Dendritic cell treated with granulocyte-macrophage colony-stimulating factor and Interleukin-4, amounts not matched to agents 40 ng/mL and 50 ng/mL, for 4 days (primary cell): Measurements from ENCODE around the gene CAPN13.

Experiments
- H3K27ac Mint-ChIP-seq: one replicate; pipeline ENCODE4 v1.8.0; 2022; ENCODE audit warnings: mild to moderate bottlenecking, mixed read lengths
- H3K27me3 Mint-ChIP-seq: one replicate; pipeline ENCODE4 v1.8.0; 2022; ENCODE audit warnings: mild to moderate bottlenecking, mixed read lengths
- H3K36me3 Mint-ChIP-seq: one replicate; pipeline ENCODE4 v1.8.0; 2022; ENCODE audit warnings: low read depth, mixed read lengths
- H3K4me1 Mint-ChIP-seq: one replicate; pipeline ENCODE4 v1.8.0; 2022; ENCODE audit warnings: low read depth, mixed read lengths
- H3K4me3 Mint-ChIP-seq: one replicate; pipeline ENCODE4 v1.8.0; 2022; ENCODE audit warnings: mild to moderate bottlenecking, moderate library complexity, mixed read lengths
- H3K9me3 Mint-ChIP-seq: one replicate; pipeline ENCODE4 v1.8.0; 2022; ENCODE audit warnings: mixed read lengths
- intact Hi-C: fragments of 100-400 bp; cut with micrococcal nuclease; formaldehyde crosslinking; loops from one replicate; pipeline ENCODE4 v1.15.0; 2022

Gene CAPN13

GRCh38 chr2:30717081-30717650, 90.1 kb downstream of the CAPN13 start:
- intact Hi-C loops, result loop anchor here (10.0 kb wide), 1 partner anchor 78 kb away; no protein-coding TSS in a partner anchor
- no peak overlapping the region for H3K4me3 Mint-ChIP-seq
- H3K36me3 Mint-ChIP-seq, result no peaks in the 10 kb centered on the region
- no peak overlapping the region for H3K27ac Mint-ChIP-seq
- H3K27me3 Mint-ChIP-seq, result peaks cover 11% of the 10 kb centered on the region
- H3K4me1 Mint-ChIP-seq, result peaks cover 17% of the 10 kb centered on the region
- no peaks in the 10 kb centered on the region for H3K9me3 Mint-ChIP-seq

DNA sequence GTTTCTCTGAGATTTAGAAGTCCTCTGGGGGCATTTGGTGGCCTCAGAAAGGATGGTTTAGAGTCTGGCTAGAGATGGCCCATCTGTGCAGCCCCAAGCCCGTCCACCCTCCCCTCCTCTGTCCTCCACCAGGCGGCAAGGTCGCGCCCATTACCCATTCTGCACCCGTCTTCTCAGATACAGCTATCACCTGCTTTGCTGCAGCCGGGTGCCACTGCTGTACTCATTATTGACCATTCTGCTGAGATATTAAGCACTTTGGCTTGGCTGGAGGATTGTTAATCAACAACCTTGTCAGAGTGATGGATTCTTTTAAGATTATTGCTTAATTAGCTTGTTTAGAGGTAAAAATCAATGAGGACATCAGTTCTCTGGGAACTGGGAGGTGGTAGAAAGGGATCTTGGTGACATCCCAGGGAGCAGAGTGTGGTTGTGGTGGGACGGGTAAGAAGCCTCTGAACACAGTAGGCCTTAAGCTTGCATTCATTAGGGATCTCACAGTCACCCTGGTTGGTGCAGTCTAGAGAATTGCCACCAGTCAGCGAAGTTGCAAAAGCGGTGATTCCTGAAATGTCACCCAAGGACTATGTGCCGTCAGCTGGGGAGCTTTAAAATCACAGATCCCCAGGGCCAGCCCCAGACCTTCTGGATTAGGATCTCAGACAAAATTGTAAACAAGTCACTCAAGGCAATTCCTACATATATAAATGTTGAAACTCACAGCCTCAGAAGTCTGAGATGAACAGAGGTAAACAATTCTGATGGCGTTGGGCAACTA, 90.9 kb downstream of the CAPN13 start:
- H3K4me3 Mint-ChIP-seq, result no peak overlapping the region
- peaks cover 9% of the 10 kb centered on the region for H3K27me3 Mint-ChIP-seq
- peaks cover 17% of the 10 kb centered on the region for H3K4me1 Mint-ChIP-seq
- intact Hi-C loops, result loop anchor here (10.0 kb wide), 1 partner anchor 78 kb away; no protein-coding TSS in a partner anchor
- H3K36me3 Mint-ChIP-seq, result no peaks in the 10 kb centered on the region
- no peaks in the 10 kb centered on the region for H3K9me3 Mint-ChIP-seq
- no peak overlapping the region for H3K27ac Mint-ChIP-seq

DNA sequence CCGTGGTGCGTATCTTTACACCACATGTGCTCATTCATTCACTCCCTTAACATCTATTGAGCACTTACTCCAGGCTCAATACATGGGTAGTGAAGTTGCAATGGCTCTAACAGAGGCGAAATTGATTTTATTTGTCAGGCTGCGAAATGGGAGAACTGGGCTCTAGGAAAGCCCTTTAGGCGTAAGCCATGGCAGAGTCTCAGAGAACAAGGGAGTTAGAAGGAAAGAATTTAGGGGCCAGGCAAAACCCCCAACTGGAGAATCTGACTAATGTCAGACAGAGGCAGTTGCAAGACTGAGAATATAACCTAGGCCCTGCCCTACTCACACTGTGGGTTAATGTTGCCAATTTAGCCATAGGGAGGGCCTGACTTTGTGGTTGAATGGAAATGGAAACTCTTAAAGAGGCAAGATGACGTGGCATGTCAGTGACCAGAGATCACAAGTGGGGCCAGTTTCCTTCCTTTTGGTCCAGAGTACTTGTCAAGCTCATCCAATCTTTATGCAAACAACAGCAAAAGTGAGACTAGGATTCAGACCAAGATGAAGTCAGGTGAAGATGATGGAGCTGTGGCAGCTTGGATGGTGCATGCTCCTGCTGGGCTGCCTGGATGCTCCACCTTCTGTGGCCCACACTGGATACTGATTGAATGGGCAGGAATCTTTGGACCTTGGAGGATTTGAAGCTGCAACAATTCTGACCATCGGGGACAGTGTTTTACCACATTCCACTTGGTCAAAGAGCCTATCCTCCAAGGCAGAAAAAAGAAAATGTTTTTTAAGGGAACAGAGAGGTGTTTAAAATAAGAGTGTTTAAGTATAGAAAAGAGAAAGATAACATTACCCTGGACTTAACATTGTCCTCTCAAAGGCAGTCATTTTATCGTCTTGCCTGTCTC, 92.2 kb downstream of the CAPN13 start:
- no peaks in the 10 kb centered on the region for H3K9me3 Mint-ChIP-seq
- peaks cover 17% of the 10 kb centered on the region for H3K4me1 Mint-ChIP-seq
- H3K4me3 Mint-ChIP-seq, result no peak overlapping the region
- intact Hi-C loops, result loop anchor here (1.0 to 10.0 kb wide), 5 partner anchors 80 to 810 kb away; no protein-coding TSS in a partner anchor
- H3K36me3 Mint-ChIP-seq, result no peaks in the 10 kb centered on the region
- H3K27me3 Mint-ChIP-seq, result peaks cover 6% of the 10 kb centered on the region
- H3K27ac Mint-ChIP-seq, result no peak overlapping the region

DNA sequence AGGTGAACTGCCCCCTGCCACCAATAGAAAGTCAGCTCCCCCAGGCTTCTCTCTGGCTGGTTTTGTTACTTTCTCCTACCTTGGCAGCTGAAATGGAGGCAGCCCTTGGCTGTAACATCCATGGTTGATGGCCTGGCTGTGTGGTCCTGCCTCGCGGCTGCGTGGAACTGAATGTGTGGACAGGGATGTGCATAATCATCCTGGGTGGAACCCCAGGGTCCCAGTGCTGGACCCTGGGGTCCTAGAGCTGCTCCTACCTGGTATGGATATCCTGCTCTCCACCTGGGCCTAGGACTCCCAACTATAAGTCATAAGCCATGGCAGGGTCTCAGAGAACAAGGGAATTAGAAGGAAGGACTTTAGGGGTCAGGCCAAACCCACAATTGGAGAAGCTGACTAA, 93.5 kb downstream of the CAPN13 start:
- no peaks in the 10 kb centered on the region for H3K9me3 Mint-ChIP-seq
- H3K4me1 Mint-ChIP-seq, result peaks cover 17% of the 10 kb centered on the region
- H3K27me3 Mint-ChIP-seq, result no peaks in the 10 kb centered on the region
- H3K36me3 Mint-ChIP-seq, result no peaks in the 10 kb centered on the region
- intact Hi-C loops, result loop anchor here (1.0 to 10.0 kb wide), 5 partner anchors 81 to 811 kb away; no protein-coding TSS in a partner anchor
- H3K4me3 Mint-ChIP-seq, result no peak overlapping the region
- H3K27ac Mint-ChIP-seq, result no peak overlapping the region

DNA sequence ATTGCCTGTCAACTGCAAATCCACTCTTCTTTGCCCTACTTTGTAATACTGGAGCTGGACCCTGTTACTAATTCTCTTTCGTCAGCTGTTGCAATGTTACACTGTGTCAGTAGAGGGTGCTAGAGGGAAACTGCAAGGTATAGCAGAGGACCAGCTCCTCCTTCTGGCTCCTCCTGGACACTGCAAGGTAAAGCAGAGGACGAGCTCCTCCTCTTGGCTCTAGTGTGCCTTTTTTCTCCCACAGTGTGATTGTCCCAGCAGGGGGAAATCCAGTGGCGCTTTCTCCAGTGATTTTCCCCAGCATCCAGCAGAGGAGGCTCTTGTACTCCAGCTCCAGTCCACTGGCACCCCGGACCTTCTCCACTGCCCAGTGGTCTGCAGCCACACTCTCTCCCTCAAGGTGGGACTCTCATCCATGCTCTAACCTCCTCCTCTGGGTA, 95.6 kb downstream of the CAPN13 start:
- intact Hi-C loops, result loop anchor here (1.0 to 10.0 kb wide), 2 partner anchors 83 to 546 kb away; no protein-coding TSS in a partner anchor
- no peak overlapping the region for H3K27ac Mint-ChIP-seq
- no peaks in the 10 kb centered on the region for H3K36me3 Mint-ChIP-seq
- H3K4me3 Mint-ChIP-seq, result no peak overlapping the region
- H3K9me3 Mint-ChIP-seq, result no peaks in the 10 kb centered on the region
- peaks cover 17% of the 10 kb centered on the region for H3K4me1 Mint-ChIP-seq
- peaks cover 1% of the 10 kb centered on the region for H3K27me3 Mint-ChIP-seq

- Mint-ChIP-seq H3K27ac (no peak overlapping the region), H3K4me3 (no peak overlapping the region), H3K9me3 (no peaks in the 10 kb centered on the region), H3K27me3 (peaks cover 1% of the 10 kb centered on the region), H3K36me3 (no peaks in the 10 kb centered on the region), H3K4me1 (peaks cover 17% of the 10 kb centered on the region)
- intact Hi-C loops, result loop anchor here (10.0 kb wide), 1 partner anchor 84 kb away; no protein-coding TSS in a partner anchor
These were observed 96.8 kb downstream of the CAPN13 start for GRCh38 chr2:30710461-30710860.

DNA sequence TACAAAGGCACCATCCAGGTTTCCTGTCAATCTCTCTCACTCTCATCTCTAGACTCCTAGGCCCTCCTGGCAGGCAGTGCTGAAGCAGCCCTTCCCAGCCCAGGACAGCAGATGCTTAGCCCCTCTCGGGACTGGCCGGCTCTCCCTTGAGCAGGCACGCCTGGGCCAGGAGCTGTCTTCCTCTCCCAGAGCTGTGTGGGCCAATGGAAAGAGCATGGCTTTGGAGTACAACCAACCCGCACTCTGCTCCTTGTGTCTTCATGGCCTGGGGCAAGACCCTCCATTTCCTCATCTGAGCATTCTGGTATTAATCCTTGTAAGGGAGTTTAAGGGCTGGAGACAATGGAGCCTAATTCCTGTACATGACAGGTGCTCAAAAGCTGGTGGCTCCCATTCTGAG, 97.2 kb downstream of the CAPN13 start:
- Mint-ChIP-seq H3K4me1 (peaks cover 13% of the 10 kb centered on the region), H3K27ac (no peak overlapping the region)
- intact Hi-C loops, result loop anchor here (10.0 kb wide), 1 partner anchor 85 kb away; no protein-coding TSS in a partner anchor

DNA sequence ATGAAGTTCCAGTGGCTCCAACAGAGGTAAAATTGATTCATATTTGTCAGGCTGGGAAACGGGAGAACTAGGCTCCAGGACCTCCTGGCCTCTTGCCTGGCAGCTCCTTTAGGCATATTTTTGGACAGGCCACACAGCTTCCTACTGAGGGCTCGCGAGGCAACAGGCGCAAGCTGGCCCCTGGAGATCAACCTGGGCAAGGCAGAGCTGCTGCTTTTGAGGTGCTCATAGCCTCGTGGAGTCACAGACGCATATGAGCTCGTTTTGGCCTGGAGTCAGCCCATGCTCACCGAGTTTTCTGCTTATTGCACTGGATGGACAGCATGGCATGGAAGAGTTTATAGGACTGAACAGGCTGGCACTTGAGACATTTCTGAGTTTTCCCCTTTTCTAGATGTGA, 97.7 kb downstream of the CAPN13 start:
- no peaks in the 10 kb centered on the region for H3K36me3 Mint-ChIP-seq
- intact Hi-C loops, result no loop called here
- H3K4me3 Mint-ChIP-seq, result no peak overlapping the region
- peaks cover 10% of the 10 kb centered on the region for H3K4me1 Mint-ChIP-seq
- H3K27me3 Mint-ChIP-seq, result peaks cover 1% of the 10 kb centered on the region
- no peaks in the 10 kb centered on the region for H3K9me3 Mint-ChIP-seq
- H3K27ac Mint-ChIP-seq, result no peak overlapping the region

More for the DNA sequence above, 97.2 kb downstream of the CAPN13 start:
- H3K36me3 Mint-ChIP-seq, result no peaks in the 10 kb centered on the region
- H3K9me3 Mint-ChIP-seq, result no peaks in the 10 kb centered on the region
- peaks cover 1% of the 10 kb centered on the region for H3K27me3 Mint-ChIP-seq
- H3K4me3 Mint-ChIP-seq, result no peak overlapping the region

DNA sequence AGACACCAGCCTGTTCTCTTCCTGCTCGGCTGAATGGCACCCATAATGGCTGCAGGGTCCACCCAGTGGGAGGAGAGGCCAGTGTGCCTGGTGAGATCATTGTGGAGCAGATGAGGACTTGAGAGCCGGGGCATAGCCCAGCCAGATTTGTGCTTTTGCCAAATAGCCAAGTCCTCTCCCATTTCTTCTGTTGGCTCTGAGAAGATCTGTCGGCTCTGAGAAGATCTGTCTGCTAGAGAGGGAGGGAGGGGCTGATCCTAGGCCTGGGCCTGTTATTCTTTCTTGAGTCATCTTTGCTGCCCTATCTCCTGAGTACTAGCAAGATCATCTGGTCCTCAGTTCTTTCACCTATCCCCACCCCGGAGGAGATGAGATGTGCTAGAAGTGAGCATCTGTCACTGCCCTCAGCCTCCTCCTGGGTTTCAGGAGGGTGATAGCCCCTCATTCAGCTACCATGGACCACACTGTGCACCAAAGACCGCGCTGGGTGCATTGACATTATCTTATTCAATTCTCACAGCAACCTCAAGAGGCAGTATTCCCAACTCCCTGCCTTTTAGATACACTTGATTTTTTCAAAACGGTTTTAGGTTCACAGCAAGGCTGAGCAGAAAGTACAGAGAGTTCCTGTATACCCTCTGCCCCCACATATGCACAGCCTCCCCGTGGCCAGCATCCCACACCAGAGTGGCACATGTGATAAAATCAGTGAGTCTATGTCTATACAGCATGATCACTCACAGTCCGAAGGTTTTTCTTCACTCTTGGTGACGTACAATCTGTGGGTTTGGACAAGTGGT, 98.6 kb downstream of the CAPN13 start:
- Mint-ChIP-seq H3K27me3 (peaks cover 1% of the 10 kb centered on the region), H3K9me3 (no peaks in the 10 kb centered on the region), H3K27ac (no peak overlapping the region), H3K4me3 (no peak overlapping the region), H3K36me3 (no peaks in the 10 kb centered on the region), H3K4me1 (peaks cover 7% of the 10 kb centered on the region)
- intact Hi-C loops, result no loop called here

DNA sequence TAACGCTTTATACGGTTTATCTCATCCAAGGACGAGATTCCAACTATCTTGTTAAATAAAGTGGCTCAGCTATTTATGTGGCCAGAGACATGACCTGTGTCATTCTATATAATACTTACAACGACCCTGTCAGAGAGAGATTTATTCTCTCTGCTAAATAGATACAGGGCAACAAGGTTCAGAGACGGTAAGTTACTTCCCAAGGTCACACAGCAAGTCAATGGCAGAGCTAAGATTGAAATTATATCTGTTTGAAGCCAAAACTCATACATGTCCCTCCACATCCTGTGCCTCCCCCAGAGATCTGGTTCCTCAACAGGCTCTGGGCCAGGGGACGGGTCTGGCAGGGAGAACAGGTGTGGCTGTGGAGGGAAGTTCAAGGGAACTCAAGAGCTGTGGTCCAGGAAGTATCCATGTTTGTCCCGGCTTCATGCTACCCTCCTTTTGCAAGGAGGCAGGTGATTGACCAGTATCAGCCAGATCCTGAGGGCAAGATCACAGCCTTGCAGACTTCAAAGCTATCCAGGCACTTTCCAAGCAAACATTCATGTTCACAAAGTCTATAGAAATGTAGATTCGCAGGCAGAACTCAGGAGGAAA, 99.8 kb downstream of the CAPN13 start:
- Mint-ChIP-seq H3K9me3 (peaks cover 9% of the 10 kb centered on the region), H3K4me3 (no peak overlapping the region), H3K27me3 (peaks cover 1% of the 10 kb centered on the region), H3K36me3 (peaks cover 1% of the 10 kb centered on the region), H3K27ac (no peak overlapping the region), H3K4me1 (peaks cover 12% of the 10 kb centered on the region)
- intact Hi-C loops, result loop anchor here (1.0 kb wide), 2 partner anchors 499 to 542 kb away; no protein-coding TSS in a partner anchor

DNA sequence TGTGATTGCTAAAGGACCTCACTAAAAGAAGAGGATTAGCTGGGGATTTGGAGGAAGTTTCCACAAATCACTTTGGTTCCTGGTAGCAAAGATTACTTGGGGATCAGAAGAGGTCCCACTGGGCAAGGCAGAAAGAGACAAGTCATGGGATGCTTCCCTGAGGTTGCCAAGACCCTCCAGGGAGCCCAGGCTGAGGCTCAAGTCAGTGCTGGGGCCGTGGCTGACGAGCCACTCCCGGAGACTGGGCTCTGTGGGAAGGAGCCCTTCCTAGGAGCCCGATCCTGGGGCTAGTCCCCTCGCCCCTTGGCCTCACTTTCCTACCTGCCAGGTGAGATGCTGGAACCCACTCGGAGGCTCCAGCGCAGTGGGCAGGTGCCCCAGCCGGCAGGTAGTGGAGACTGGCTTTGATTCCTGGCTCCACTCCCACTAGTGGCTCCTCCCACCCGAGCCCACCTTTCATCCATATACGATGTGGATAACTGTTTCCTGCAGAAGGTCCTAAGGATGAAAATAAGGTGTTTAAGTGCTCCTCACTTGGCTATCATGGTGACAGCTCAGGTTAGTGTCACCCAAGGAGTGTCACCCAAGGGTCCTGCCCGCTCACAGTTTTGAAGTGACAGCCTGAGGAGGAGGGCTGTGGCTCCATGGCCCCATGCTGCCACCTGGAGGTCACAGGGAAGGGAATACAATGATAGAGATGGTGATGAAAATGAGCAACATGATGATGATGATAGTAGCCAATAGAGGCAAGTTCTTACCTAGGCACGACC, 100.5 kb downstream of the CAPN13 start:
- intact Hi-C loops, result loop anchor here (1.0 kb wide), 2 partner anchors 498 to 541 kb away; no protein-coding TSS in a partner anchor
- Mint-ChIP-seq H3K27me3 (peaks cover 1% of the 10 kb centered on the region), H3K9me3 (peaks cover 16% of the 10 kb centered on the region), H3K4me1 (peaks cover 12% of the 10 kb centered on the region), H3K4me3 (no peak overlapping the region), H3K27ac (no peak overlapping the region), H3K36me3 (peaks cover 8% of the 10 kb centered on the region)
